ENCODE data around the gene GFOD2. TPM values are rescaled to one million over a fixed set of nuclear protein-coding genes. Genes with fewer than 3 reads are reported as not detected.

The GFOD2 gene
- total RNA-seq, 1 experiment from 2014 or later: 19.0 TPM

DNA sequence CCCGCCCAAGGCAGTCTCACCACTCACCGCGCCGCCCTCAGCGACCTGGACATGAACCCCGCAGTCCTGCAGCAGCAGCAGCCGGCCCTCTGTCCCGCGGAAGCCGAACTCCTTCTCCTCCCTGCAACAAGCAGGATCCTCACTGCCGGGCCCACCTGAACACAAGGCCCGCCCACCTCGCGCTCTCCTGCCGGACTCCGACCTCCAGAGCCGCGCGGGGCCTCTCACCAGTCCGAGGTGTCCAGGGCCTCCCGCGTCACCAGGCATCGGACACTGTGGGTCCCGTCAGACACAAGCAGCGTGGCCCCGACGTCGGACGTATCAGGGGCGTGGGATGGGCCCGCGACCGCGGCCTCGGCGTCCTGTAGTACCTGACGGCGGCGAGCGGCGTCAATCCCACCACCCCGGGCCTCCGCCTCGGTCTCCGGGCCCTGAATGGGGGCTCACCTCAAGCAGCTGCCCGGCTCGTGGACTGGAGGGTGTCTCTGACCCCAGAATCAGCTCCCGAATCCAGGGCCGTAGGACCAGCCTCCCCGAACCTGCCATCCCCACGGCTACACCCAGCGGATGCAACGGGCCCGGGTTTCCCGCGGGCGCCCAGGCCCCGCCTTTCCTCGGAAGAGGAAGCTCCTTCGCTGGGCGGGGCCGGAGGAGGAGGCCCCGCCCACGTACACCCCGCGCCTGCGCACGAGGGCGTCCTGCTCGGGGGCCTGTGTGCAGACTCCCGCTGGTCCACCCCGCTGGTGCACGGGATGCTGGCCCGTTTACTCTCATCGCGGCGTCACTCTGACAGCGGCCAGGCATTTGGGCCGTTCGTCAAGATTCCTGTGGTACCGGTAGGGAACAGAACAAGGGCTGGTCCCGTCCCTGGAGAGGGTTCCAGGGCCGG lies 59.2 kb downstream of the GFOD2 start, which contains the start of gene ACD:
TSS of gene ACD (minus strand) at position 586 of the 889 bp plus-strand sequence. CDS start at position 546, 40 bp downstream.
- Mint-ChIP-seq H3K36me3 (ENCODE audit: insufficient read depth, unreplicated experiment) (peaks cover 3% of the 10 kb centered on the region), H3K27ac (ENCODE audit: low read depth, unreplicated experiment) (peak within 1 kb of the TSS; percentile 97), H3K27me3 (ENCODE audit: insufficient read depth, unreplicated experiment) (no peaks in the 10 kb centered on the region), H3K4me1 (ENCODE audit: insufficient read depth, unreplicated experiment) (peaks cover 6% of the 10 kb centered on the region), H3K4me3 (ENCODE audit: unreplicated experiment) (peak within 1 kb of the TSS; percentile 86), H3K9me3 (ENCODE audit: unreplicated experiment) (no peaks in the 10 kb centered on the region)
- TSS peak; percentile 44 for BruUV-seq (replicated peaks)
- DNase-seq (ENCODE audit: unreplicated experiment): peak; percentile 94
- TF ChIP-seq, protein P1, sequence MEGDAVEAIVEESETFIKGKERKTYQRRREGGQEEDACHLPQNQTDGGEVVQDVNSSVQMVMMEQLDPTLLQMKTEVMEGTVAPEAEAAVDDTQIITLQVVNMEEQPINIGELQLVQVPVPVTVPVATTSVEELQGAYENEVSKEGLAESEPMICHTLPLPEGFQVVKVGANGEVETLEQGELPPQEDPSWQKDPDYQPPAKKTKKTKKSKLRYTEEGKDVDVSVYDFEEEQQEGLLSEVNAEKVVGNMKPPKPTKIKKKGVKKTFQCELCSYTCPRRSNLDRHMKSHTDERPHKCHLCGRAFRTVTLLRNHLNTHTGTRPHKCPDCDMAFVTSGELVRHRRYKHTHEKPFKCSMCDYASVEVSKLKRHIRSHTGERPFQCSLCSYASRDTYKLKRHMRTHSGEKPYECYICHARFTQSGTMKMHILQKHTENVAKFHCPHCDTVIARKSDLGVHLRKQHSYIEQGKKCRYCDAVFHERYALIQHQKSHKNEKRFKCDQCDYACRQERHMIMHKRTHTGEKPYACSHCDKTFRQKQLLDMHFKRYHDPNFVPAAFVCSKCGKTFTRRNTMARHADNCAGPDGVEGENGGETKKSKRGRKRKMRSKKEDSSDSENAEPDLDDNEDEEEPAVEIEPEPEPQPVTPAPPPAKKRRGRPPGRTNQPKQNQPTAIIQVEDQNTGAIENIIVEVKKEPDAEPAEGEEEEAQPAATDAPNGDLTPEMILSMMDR (IDR thresholded peaks at IDR 0.05; ENCODE audit: unreplicated experiment): no peak
- CTCF ChIA-PET: interaction anchor here (0.5 to 2.4 kb wide), 9 partner anchors 13 to 282 kb away, joined by 3 to 12 read pairs (median 4); partner anchors contain the start of gene CTCF
- POLR2A ChIA-PET: interaction anchor here (0.5 to 2.2 kb wide), 24 partner anchors 10 to 716 kb away, joined by 3 to 23 read pairs (median 4); partner anchors contain the start of genes ATP6V0D1, CENPT, CTCF and ESRP2
- intact Hi-C loops (cut with micrococcal nuclease): loop anchor here (2.0 kb wide), 1 partner anchor 139 kb away; no protein-coding TSS in a partner anchor

DNA sequence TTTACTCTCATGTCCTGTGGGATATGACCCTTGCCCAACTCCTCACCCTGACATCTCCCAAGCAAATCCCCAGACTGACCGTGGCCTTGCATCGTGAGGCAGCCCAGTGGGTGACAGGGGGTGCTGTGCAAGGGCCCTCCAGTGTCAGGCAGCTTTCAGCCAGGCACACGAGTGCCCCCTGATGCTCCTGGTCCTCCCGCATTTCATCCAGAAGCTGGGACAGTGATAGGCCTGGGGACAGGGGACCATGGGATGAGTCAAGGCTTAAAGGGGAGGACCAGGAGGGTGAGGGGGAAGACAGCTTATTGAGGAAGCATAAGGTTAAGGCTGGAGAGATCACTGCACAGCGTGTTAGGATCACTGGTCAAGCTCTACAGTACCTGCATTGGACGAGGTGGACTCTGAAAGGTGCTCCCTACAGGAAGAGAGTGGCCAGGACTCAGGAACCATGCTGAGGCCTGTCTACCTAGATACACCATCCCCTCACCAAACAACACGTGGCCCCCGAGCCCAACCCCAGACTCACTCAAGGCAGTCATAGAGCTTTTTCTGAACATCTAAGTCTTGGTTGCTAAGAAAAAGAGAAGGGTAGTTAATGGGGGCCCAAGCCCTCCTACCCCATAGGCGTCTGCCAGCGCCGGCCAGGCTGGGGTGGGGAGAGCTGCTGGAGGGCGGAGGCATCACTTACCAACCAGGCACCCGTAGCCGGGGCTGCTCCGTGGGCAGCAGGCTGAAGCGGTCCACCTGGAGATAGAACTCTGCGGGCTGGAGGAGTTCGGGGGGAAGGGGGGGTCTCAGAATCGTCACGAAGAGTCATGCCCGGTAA lies 60.1 kb downstream of the GFOD2 start:
- no peaks in the 10 kb centered on the region for H3K9me3 Mint-ChIP-seq (ENCODE audit: unreplicated experiment)
- intact Hi-C loops (cut with micrococcal nuclease): no loop called here
- no peak for DNase-seq (ENCODE audit: unreplicated experiment)
- CTCF ChIA-PET: interaction anchor here (1.0 to 1.8 kb wide), 3 partner anchors 8 to 138 kb away, joined by 3 to 9 read pairs (median 8); no protein-coding TSS in a partner anchor
- peak overlapping the region; percentile 86 for H3K4me3 Mint-ChIP-seq (ENCODE audit: unreplicated experiment)
- H3K36me3 Mint-ChIP-seq (ENCODE audit: insufficient read depth, unreplicated experiment): peaks cover 6% of the 10 kb centered on the region
- no peaks in the 10 kb centered on the region for H3K27me3 Mint-ChIP-seq (ENCODE audit: insufficient read depth, unreplicated experiment)
- peaks cover 6% of the 10 kb centered on the region for H3K4me1 Mint-ChIP-seq (ENCODE audit: insufficient read depth, unreplicated experiment)
- BruUV-seq (replicated peaks): no TSS peak
- H3K27ac Mint-ChIP-seq (ENCODE audit: low read depth, unreplicated experiment): peak overlapping the region; percentile 97
- POLR2A ChIA-PET: interaction anchor here (0.6 to 2.2 kb wide), 7 partner anchors 33 to 577 kb away, joined by 3 to 23 read pairs (median 5); partner anchors contain the start of genes CTCF and ESRP2
- TF ChIP-seq, protein P1 (IDR thresholded peaks at IDR 0.05; ENCODE audit: unreplicated experiment): no peak

DNA sequence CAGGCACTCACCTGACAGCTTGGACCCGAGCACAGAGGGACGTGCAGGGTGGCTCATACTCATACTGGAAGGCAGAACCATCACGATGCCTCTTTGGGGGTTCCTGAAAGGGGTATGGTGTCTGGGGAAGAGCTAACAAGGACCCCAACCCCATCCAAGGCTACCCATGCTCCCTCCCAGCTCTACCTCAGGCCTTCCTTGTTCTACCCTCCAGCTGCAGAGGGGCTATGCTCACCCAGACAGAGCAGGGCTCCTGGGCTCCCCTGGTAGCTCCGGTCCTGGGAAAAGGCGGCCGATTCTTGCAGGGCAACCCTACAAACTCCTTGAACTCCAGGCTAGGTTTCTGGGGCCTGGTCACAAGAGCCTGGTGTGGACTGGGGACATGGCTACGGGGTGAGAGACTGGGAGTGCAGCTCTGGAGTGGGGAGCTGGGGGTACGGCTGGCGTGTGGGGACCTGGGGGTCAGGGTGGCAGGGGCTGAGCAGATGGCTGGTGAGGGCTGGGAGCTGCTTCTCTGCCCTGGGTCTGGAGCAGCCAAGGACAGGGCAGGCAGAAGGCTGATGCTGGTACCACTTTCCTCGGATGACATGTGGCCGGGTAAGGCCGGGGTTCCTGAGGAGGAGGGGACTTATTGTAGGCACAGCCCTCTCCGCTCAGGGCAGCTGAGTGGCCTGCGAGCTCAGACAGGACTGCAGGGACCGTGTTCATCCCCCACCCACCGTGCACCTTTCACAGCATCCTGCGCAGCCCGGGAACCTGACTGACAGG lies 61.2 kb downstream of the GFOD2 start:
- no TSS peak for BruUV-seq (replicated peaks)
- TF ChIP-seq, protein P1 (IDR thresholded peaks at IDR 0.05; ENCODE audit: unreplicated experiment): no peak
- DNase-seq (ENCODE audit: unreplicated experiment): no peak
- H3K4me3 Mint-ChIP-seq (ENCODE audit: unreplicated experiment): peak overlapping the region; percentile 86
- no peak overlapping the region for H3K27ac Mint-ChIP-seq (ENCODE audit: low read depth, unreplicated experiment)
- H3K36me3 Mint-ChIP-seq (ENCODE audit: insufficient read depth, unreplicated experiment): peaks cover 6% of the 10 kb centered on the region
- intact Hi-C loops (cut with micrococcal nuclease): no loop called here
- H3K4me1 Mint-ChIP-seq (ENCODE audit: insufficient read depth, unreplicated experiment): peaks cover 6% of the 10 kb centered on the region
- ChIA-PET CTCF (interaction anchor here (0.6 to 1.8 kb wide), 6 partner anchors 9 to 661 kb away, joined by 3 to 9 read pairs (median 3); partner anchors contain the start of gene CTCF), POLR2A (no interaction called here)
- no peaks in the 10 kb centered on the region for H3K27me3 Mint-ChIP-seq (ENCODE audit: insufficient read depth, unreplicated experiment)
- no peaks in the 10 kb centered on the region for H3K9me3 Mint-ChIP-seq (ENCODE audit: unreplicated experiment)
